Ovary (tissue), 3 donors: ENCODE measurements around the gene SIGMAR1.

ENCODE experiments used
- CTCF ChIP-seq, 3 donors: fragments of 450-650 bp in 2 of 3; fragments of 200-600 bp in 1 of 3; IDR thresholded peaks; one replicate each; pipeline versions ENCODE4 v1.5.1 to v1.8.0; 2016 to 2022; ENCODE audit warnings: antibody characterized with exemption in 3 of 3, mild to moderate bottlenecking in 1 of 3
- EP300 ChIP-seq: sonication (generic); formaldehyde crosslinking; IDR thresholded peaks from one replicate; pipeline ENCODE4 v1.6.1; 2017; ENCODE audit warnings: antibody characterized with exemption
- donor health status: DM: no; HTN: no; CAD: no.

GRCh38 chr9:34587271-34587670 is 50.3 kb downstream of the SIGMAR1 start:
- no peak for TF ChIP-seq CTCF (IDR thresholded peaks at IDR 0.05)
- no peak for TF ChIP-seq EP300
